NCI-H146 treated with DMSO at 0.1 percent for 48 hours (cell line): ENCODE measurements around the gene C9orf43.
"Not testable (repeated sequence)": the region's sequence is repeated elsewhere in the genome, so short reads cannot be mapped to it uniquely, and the experiment has no call there.

Experiments
- DNase-seq: peaks from one replicate; lab custom pipeline; 2025; ENCODE audit not compliant: unreplicated experiment; lab: John Stamatoyannopoulos, UW

C9orf43 gene

GRCh38 chr9:113409883-113410206 is 702 bp upstream of the C9orf43 start:
- DNase-seq = no peak

GRCh38 chr9:113416149-113416721 is 5.7 kb downstream of the C9orf43 start:
- DNase-seq = no peak

DNA sequence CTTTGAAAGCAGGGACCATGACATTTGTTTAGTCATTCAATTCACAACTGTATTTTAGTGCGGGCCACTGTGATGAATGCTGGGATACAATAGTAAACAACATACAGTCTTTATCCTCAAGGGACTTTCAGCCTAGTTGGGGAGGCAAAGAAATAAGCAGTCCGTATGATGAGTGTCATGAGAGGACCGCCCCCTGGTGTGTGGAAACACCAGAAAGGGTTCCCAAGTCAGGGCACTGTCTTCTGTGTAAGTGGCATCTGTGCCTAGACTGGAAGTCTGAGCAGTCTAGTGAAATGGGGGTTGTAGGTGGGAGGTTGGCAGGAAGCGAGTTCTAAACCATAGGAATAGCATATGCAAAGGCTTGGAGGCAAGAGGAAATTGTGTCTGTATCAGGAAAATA is 6.8 kb downstream of the C9orf43 start:
- no peak for DNase-seq

GRCh38 chr9:113421726-113422125 is 11.2 kb downstream of the C9orf43 start:
- no peak for DNase-seq

GRCh38 chr9:113425072-113425471 is 14.5 kb downstream of the C9orf43 start:
- DNase-seq = no peak

GRCh38 chr9:113426701-113427100 is 16.2 kb downstream of the C9orf43 start:
- DNase-seq = no peak

- DNase-seq = no peak
These were observed 17.1 kb downstream of the C9orf43 start for GRCh38 chr9:113427629-113428028.

- DNase-seq = no peak
These were observed 17.6 kb downstream of the C9orf43 start for GRCh38 chr9:113428062-113428615.

- no peak for DNase-seq
These were observed 20.6 kb downstream of the C9orf43 start for GRCh38 chr9:113431191-113431590.

GRCh38 chr9:113436728-113437515 is 26.4 kb downstream of the C9orf43 start:
- DNase-seq = no peak

GRCh38 chr9:113437716-113438115 is 27.2 kb downstream of the C9orf43 start:
- DNase-seq = not testable (repeated sequence)

DNA sequence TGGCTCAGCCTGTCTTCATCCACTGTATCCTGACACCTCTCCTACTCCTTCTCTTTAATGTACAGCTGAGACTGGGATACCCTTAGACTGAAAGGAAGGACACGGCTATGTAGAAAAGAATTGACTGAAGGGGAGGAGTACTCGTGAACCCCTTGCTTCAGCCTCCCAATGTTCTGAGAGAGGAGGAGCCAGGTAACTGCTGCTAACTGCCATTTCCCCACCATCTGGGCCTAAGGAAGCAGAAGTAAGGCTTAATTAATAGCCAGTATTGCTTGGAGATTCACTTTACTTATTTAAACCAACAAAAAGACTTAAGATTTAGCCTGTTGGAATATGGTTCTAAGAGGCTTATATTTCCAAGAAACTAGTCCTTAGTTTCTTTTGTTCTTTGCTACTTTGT is 34.2 kb downstream of the C9orf43 start:
- no peak for DNase-seq

GRCh38 chr9:113446323-113446740 is 35.8 kb downstream of the C9orf43 start:
- peak; percentile 11 for DNase-seq

GRCh38 chr9:113449376-113449775 is 38.8 kb downstream of the C9orf43 start:
- no peak for DNase-seq

- DNase-seq = no peak
These were observed 41.6 kb downstream of the C9orf43 start for GRCh38 chr9:113452113-113452605.

DNA sequence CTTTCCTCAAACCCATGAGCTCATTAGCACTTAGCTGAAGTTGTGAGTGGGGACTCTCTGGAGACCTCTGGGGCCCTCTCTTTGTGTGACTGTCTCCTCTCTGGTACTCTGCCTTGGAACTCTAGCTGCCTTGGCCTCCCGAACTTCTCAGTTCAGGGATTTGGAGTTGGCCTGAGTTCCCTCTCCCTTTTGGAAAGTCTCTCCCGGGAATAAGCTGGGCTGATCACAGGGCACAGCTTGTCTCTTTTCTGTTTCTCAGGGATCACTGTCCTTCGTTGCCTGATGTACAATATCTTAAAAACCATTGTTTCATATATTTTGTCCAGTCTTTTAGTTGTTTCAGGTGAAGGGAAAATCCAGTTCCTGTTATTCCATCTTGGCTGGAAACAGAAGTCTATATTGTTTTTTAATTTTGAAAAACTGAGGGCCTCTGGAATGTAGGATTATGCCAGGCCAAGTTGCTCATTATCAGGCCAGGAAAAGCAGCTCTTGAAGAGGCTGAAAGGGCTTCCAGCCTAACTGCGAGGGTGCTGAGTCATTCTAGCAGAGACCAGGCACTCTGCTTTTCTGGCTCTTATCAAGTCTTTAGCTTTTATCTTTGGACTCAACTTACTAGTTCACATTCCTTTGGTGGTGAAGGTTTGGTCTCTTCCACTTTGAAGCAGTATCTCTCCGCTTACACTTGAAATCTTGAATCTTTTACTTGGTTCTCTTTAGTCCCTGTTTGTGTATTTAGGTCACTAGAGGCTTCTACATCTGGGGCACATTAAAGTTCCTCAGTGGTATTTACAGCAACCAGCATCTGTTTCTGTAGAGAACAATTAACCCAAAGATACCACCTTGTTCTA is 44.6 kb downstream of the C9orf43 start:
- DNase-seq = no peak

DNA sequence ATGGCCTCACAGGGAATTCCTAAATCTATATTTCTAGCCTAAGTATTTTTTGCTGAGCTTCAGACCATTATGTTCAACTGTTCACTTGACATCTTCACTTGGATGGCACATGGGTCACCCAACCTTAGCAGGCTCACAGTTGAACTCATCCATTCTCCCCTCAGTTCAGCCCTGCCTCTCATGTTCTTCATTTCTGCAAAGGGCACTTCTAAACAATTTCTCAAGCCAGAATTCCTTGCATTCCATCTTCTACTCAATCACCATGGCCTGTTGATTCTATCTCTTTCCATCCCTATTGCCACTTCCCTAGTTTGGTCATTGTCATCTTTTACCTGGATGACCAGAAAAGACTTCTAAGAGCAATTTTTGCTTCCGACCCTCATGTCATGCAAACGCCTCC is 45.7 kb downstream of the C9orf43 start:
- no peak for DNase-seq

DNA sequence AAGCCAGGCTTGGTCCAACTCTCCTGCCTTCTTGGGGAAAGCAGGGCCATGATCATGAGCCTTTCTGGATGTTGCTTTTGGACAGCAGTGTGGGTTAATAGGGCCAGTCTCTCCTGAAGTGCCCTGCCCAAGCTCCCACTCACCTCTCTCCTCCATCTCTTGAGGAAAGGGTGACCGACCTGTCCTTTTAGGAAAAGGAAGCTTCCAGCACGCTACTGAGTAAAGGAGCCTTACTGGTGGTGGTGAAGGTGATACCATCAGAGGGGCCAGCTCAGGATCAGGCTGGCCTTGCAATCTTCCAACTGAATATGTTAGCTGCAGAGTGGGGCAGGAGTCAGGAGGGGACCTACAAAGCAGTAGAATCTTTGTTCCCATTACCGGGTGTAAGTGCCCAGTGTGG is 50.7 kb downstream of the C9orf43 start:
- no peak for DNase-seq

DNA sequence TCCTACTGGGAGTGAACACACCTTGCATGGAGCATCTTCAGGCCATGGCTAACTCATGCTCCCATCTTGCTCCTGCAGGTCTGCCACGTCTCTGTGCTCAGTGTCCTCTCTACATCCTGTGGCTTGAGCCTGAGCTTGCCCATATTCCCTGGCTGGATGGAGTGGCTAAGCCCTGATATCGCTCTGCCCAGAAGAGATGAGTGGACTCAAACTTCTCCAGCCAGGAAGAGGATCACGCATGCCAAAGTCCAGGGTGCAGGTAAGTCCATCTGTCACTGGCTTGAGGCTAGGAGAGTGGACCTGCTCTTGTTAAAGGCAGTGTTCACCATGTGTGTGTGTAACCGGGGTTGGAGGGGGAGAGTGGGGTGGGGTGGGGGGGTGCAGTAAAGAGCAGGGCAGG is 51.4 kb downstream of the C9orf43 start:
- no peak for DNase-seq

GRCh38 chr9:113462781-113463286 is 52.3 kb downstream of the C9orf43 start:
- no peak for DNase-seq
